HG03066 (cell line): Measurements from ENCODE around the gene PLCH1.
"Not testable (repeated sequence)": the region's sequence is repeated elsewhere in the genome, so short reads cannot be mapped to it uniquely, and the experiment has no call there.

Experiments
- ATAC-seq: cut with Tn5 transposase; IDR thresholded peaks from one replicate; pipeline ENCODE4 v1.9.1; 2021; ENCODE audit warnings: low read depth; ENCODE audit not compliant: unreplicated experiment

Gene PLCH1

GRCh38 chr3:155617346-155617925, 127.4 kb downstream of the PLCH1 start:
- no peak for ATAC-seq

- not testable (repeated sequence) for ATAC-seq
These were observed 129.7 kb downstream of the PLCH1 start for GRCh38 chr3:155615141-155615540.

DNA sequence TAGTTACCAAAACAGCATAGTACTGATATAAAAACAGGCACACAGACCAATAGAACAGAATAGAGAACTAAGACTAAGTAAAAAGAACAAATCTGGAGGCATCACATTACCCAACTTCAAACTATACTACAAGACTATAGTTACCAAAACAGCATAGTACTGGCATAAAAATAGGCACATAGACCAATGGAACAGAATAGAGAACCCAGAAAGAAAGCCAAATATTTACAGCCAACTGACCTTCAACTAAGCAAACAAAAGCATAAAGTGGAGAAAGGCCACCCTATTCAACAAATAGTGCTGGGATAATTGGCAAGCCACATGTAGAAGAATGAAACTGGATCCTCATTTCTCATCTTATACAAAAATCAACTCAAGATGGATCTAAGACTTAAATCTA, 130.5 kb downstream of the PLCH1 start:
- not testable (repeated sequence) for ATAC-seq

DNA sequence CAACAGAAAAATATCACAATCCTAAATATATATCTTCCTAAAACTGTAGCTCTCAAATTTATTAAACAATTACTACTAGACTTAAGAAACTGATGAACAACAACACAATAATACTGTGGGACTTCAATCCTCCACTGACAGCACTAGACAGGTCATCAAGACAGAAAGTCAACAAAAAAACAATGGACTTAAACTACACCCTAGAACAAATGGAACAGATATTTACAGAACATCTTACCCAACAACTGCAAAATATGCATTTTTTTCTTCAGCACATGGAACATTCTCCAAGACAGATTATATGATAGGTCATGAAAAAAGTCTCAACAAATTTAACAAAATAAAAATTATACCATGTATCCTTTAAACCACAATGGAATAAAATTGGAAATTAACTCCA, 133.4 kb downstream of the PLCH1 start:
- ATAC-seq: no peak

DNA sequence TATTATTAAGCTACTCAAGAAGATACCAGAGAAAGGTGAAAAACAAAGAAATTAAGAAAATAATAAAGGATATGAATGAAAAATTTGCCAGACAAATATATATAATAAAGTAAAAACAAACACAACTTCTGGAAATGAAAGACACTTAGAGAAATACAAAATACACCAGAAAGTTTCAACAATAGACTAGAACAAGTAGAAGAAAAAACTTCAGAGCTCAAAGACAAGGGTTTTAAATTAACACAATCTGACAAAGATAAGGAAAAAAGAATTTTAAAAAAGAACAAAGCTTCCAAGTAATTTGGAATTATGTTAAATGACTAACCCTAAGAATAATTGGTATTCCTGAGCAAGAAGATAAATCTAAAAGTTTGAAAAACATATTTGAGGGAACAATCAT, 135.3 kb downstream of the PLCH1 start:
- no peak for ATAC-seq

- no peak for ATAC-seq
These were observed 136.5 kb downstream of the PLCH1 start for GRCh38 chr3:155608228-155608920.

- no peak for ATAC-seq
These were observed 137.1 kb downstream of the PLCH1 start for GRCh38 chr3:155607761-155608160.

- no peak for ATAC-seq
These were observed 139.3 kb downstream of the PLCH1 start for GRCh38 chr3:155605571-155605970.

GRCh38 chr3:155604967-155605366, 139.9 kb downstream of the PLCH1 start:
- no peak for ATAC-seq

GRCh38 chr3:155604126-155604525, 140.7 kb downstream of the PLCH1 start:
- no peak for ATAC-seq

GRCh38 chr3:155603302-155603701, 141.6 kb downstream of the PLCH1 start:
- no peak for ATAC-seq

DNA sequence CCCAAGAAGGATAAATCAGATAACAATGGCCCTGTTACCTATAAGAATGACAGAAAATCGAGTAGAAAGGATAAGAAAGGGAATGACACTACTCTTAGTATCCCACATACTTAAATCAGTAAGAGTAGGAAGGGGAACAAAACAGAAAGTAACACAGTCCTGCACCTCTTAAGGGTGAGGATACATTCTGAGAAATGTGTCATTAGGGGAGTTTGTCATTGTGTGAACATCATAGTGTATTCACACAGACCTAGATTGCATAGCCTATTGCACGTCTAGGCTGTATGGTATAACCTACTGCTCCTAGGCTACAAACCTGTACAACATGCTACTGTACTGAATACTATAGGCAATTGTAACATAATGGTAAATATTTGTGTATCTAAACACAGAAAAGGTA, 142.6 kb downstream of the PLCH1 start:
- no peak for ATAC-seq

GRCh38 chr3:155598671-155599070, 146.2 kb downstream of the PLCH1 start:
- no peak for ATAC-seq

DNA sequence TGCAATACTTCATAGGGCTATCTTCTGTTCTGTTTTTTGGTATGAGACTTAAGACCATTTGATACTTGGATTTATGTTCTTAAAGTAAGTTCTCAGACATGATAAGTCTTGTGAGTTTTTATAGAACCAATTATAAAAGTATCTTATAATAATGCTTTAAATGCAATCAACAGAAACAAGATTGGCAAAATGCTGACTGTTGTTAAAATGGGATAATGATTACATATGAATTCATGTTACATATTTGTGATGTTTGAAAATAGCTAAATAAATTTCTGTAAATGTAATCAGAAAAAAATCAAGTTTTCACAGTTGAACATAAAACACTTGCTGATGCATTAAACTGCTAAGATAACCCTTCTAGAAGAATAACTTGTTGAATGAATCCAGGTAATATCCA, 148.3 kb downstream of the PLCH1 start:
- ATAC-seq: no peak

- ATAC-seq: no peak
These were observed 149.5 kb downstream of the PLCH1 start for GRCh38 chr3:155595371-155595770.

DNA sequence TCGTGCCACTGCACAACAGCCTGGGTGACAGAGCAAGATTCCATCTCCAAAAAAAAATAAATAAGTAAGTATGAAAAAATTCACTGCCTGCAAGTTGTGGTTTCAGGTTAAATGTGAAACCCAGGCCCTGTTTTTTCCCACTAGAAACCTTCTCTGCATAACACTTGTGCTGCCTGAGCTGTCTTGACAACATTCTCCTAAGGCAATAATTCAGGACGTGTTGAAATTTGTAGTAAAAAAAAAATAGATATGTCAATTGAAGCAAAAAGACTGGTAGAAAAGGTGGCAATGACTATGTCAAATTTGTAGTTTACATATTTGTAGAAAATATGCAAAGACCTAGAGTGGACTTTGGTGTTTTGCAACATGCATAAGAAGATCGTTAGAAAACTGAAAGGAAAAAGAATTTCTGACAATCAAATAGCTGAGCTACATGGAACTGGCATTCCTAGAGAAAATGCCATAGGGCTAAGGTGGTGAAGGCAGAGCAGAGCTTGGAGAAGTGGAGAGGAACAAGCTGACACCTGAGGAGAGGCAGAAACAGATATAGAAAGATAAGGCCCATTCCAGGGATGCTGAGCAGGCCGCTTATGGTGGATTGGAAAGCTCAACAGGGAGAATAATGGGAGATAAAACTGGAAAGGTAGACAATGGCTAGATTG, 150.2 kb downstream of the PLCH1 start:
- no peak for ATAC-seq

DNA sequence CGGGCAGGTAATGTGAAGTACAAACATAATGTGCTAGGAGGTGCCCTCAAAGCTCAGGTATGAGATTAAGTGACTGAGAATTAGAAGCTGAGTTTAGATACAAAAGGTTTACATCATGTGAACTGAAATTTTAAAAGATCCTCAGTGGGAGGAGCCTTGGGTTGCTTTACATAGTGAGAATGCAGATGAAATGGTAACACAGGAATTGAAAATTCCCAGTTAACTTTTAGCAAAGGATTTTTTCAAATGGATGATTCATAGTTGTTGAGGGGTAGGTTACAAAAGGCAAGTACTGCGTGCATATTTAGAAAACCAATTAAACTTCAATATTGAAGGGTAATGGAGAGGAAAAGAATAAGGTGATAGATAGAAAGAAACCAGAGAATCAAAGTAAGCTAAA, 157.3 kb downstream of the PLCH1 start:
- ATAC-seq: no peak

DNA sequence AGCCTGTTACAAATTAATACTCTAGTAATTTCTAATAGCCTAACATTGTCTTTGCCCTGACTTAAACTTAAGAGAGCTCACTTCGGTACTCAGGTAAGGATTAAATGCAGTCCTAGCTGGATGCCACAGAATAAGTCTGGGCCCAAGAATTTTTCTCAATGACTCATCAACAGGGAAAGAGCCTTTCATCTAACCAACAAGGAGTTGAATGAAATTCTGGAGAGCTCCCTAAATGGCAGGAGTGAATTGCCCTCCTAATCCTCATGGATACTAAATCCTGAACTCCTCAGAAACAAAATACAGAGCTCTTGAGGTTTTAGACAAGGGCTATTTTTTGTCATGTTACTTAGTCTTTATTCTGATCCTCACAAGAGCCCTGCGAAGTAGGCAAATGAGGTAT, 159.5 kb downstream of the PLCH1 start:
- ATAC-seq: no peak

DNA sequence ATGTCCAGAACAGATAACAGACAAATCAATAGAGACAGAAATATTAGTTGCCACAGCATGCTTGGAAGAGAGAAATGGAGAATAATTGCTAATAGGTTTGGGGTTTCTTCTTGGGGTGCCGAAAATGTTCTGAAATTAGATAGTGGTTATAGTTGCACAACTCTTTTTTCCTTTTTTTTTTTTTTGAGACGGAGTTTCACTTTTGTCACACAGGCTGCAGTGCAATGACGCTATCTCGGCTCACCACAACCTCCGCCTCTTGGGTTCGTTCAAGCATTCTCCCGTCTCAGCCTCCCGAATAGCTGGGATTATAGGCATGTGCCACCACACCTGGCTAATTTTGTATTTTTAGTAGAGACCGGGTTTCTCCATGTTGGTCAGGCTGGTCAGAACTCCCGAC, 163.3 kb downstream of the PLCH1 start:
- no peak for ATAC-seq

DNA sequence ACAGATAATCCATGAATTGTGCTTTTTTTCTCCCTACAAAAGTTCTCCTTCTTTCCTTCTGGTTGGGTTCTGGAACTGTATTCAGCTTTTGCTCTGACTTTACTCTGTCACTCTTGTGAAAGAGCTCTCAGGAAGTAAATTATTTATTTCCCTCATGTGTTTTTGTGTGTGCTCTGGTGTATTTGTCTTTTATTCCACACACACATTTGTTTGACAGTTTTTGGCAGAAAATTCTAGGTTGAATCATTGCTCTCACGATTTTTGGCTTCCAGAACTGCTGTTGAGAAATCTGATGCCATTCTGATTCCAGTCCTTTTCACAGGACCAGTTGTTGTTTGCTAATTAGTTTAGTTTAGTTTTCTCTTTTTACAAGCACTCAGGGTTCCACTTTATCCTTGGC, 172.8 kb downstream of the PLCH1 start:
- no peak for ATAC-seq

GRCh38 chr3:155568295-155568694, 176.6 kb downstream of the PLCH1 start:
- ATAC-seq: no peak

GRCh38 chr3:155560594-155560993, 184.3 kb downstream of the PLCH1 start:
- ATAC-seq: no peak
